MCF 10A (cell line): ENCODE data around the gene AGBL1. TPM values are rescaled to one million over a fixed set of nuclear protein-coding genes. Genes with fewer than 3 reads are reported as not detected.

Experiments used
- BruUV-seq: library from RNA; stranded (reverse); fragments of 400-500 nt; replicated peaks from 2 replicates; lab custom pipeline; 2021; lab: Mats Ljungman, UMichigan
- CTCF ChIA-PET: fragments of 300-600 bp; sonication (Branson Sonifier 250); formaldehyde crosslinking; extraction: SDS; loops from one replicate; lab custom pipeline; 2021; ENCODE audit warnings: antibody characterized with exemption, inconsistent platforms; lab: Yijun Ruan, JAX
- POLR2A ChIA-PET: fragments of 300-600, 350-650 bp; sonication (Branson Sonifier 250); formaldehyde crosslinking; extraction: SDS; loops from one replicate; lab custom pipeline; 2020; ENCODE audit warnings: antibody characterized with exemption, inconsistent platforms; lab: Yijun Ruan, JAX
- DNase-seq: peaks from one replicate; pipeline ENCODE4 v3.0.0-alpha.2; 2018; ENCODE audit not compliant: unreplicated experiment
- H3K27ac Mint-ChIP-seq: one replicate; pipeline ENCODE4 v1.8.0; 2022; ENCODE audit warnings: mild to moderate bottlenecking, low read depth, mixed read lengths; ENCODE audit not compliant: unreplicated experiment
- H3K27me3 Mint-ChIP-seq: one replicate; pipeline ENCODE4 v1.8.0; 2022; ENCODE audit warnings: mixed read lengths; ENCODE audit not compliant: insufficient read depth, unreplicated experiment
- H3K36me3 Mint-ChIP-seq: one replicate; pipeline ENCODE4 v1.8.0; 2022; ENCODE audit warnings: mild to moderate bottlenecking, moderate library complexity, mixed read lengths; ENCODE audit not compliant: insufficient read depth, unreplicated experiment
- H3K4me1 Mint-ChIP-seq: one replicate; pipeline ENCODE4 v1.8.0; 2022; ENCODE audit warnings: mixed read lengths; ENCODE audit not compliant: insufficient read depth, unreplicated experiment
- H3K4me3 Mint-ChIP-seq: one replicate; pipeline ENCODE4 v1.8.0; 2022; ENCODE audit warnings: mild to moderate bottlenecking, moderate library complexity, mixed read lengths; ENCODE audit not compliant: unreplicated experiment
- H3K9me3 Mint-ChIP-seq: one replicate; pipeline ENCODE4 v1.8.0; 2022; ENCODE audit warnings: mixed read lengths; ENCODE audit not compliant: unreplicated experiment
- CTCF ChIP-seq: fragments of 200-600 bp; IDR thresholded peaks from one replicate; pipeline ENCODE4 v1.8.0; 2022; ENCODE audit warnings: antibody characterized with exemption, mild to moderate bottlenecking; ENCODE audit not compliant: unreplicated experiment
- intact Hi-C: fragments of 100-400 bp; cut with micrococcal nuclease; formaldehyde crosslinking; loops from 2 replicates; pipeline ENCODE4 v1.14.1; 2022
- total RNA-seq: library from RNA; stranded (reverse); gene quantifications from 2 replicates; pipeline ENCODE4 v1.2.3, GENCODE V29; 2022

The AGBL1 gene
- total RNA-seq, 1 experiment from 2014 or later = not detected

GRCh38 chr15:86316726-86317383 is 237.2 kb downstream of the AGBL1 start:
- Mint-ChIP-seq H3K4me3 (peak overlapping the region; percentile 47), H3K36me3 (no peaks in the 10 kb centered on the region), H3K27me3 (no peaks in the 10 kb centered on the region), H3K4me1 (peaks cover 15% of the 10 kb centered on the region), H3K27ac (peak overlapping the region; percentile 91), H3K9me3 (no peaks in the 10 kb centered on the region)
- ChIA-PET POLR2A (interaction anchor here (0.6 to 3.0 kb wide), 6 partner anchors 10 to 239 kb away, joined by 3 to 20 read pairs (median 4); no protein-coding TSS in a partner anchor), CTCF (interaction anchor here (0.5 to 1.4 kb wide), 6 partner anchors 10 to 522 kb away, joined by 3 to 4 read pairs (median 3); no protein-coding TSS in a partner anchor)
- BruUV-seq = no TSS peak
- no peak for DNase-seq
- intact Hi-C loops = loop anchor here (1.0 kb wide), 1 partner anchor 19 kb away; no protein-coding TSS in a partner anchor
- TF ChIP-seq CTCF = no peak

- Mint-ChIP-seq H3K4me3 (peak overlapping the region; percentile 47), H3K27ac (peak overlapping the region; percentile 91), H3K36me3 (no peaks in the 10 kb centered on the region), H3K27me3 (no peaks in the 10 kb centered on the region), H3K9me3 (no peaks in the 10 kb centered on the region), H3K4me1 (peaks cover 15% of the 10 kb centered on the region)
- peak; percentile 35 for DNase-seq
- ChIA-PET POLR2A (interaction anchor here (0.6 to 3.0 kb wide), 7 partner anchors 10 to 238 kb away, joined by 3 to 20 read pairs (median 3); no protein-coding TSS in a partner anchor), CTCF (interaction anchor here (0.6 to 1.4 kb wide), 4 partner anchors 9 to 303 kb away, joined by 3 read pairs; no protein-coding TSS in a partner anchor)
- intact Hi-C loops = loop anchor here (1.0 kb wide), 1 partner anchor 19 kb away; no protein-coding TSS in a partner anchor
- no peak for TF ChIP-seq CTCF
- no TSS peak for BruUV-seq
Observed at GRCh38 chr15:86317384-86317740, 237.7 kb downstream of the AGBL1 start.

- peaks cover 18% of the 10 kb centered on the region for H3K4me1 Mint-ChIP-seq
- no peak overlapping the region for H3K4me3 Mint-ChIP-seq
- H3K9me3 Mint-ChIP-seq = no peaks in the 10 kb centered on the region
- ChIA-PET POLR2A (interaction anchor here (0.6 to 1.1 kb wide), 3 partner anchors 9 to 16 kb away, joined by 3 read pairs; no protein-coding TSS in a partner anchor), CTCF (interaction anchor here (0.6 to 0.7 kb wide), 2 partner anchors 302 to 324 kb away, joined by 3 read pairs; no protein-coding TSS in a partner anchor)
- intact Hi-C loops = no loop called here
- no peak for DNase-seq
- no peak for TF ChIP-seq CTCF
- H3K36me3 Mint-ChIP-seq = no peaks in the 10 kb centered on the region
- H3K27ac Mint-ChIP-seq = no peak overlapping the region
- no TSS peak for BruUV-seq
- H3K27me3 Mint-ChIP-seq = no peaks in the 10 kb centered on the region
Observed at GRCh38 chr15:86322629-86323028, 243.0 kb downstream of the AGBL1 start.

- H3K27me3 Mint-ChIP-seq = no peaks in the 10 kb centered on the region
- peak overlapping the region; percentile 87 for H3K27ac Mint-ChIP-seq
- peak; percentile 74 for DNase-seq
- no peaks in the 10 kb centered on the region for H3K9me3 Mint-ChIP-seq
- ChIA-PET CTCF (interaction anchor here (0.5 to 0.7 kb wide), 4 partner anchors 10 to 467 kb away, joined by 3 to 6 read pairs (median 4); no protein-coding TSS in a partner anchor), POLR2A (interaction anchor here (0.8 to 3.1 kb wide), 6 partner anchors 9 to 318 kb away, joined by 3 to 42 read pairs (median 12); no protein-coding TSS in a partner anchor)
- no peak overlapping the region for H3K4me3 Mint-ChIP-seq
- TF ChIP-seq CTCF = no peak
- peaks cover 23% of the 10 kb centered on the region for H3K4me1 Mint-ChIP-seq
- intact Hi-C loops = no loop called here
- H3K36me3 Mint-ChIP-seq = peaks cover 8% of the 10 kb centered on the region
- BruUV-seq = no TSS peak
Observed at GRCh38 chr15:86327230-86327865, 247.7 kb downstream of the AGBL1 start.
